ENCODE measurements around the gene RBL1.
"Not testable (repeated sequence)": the region's sequence is repeated elsewhere in the genome, so short reads cannot be mapped to it uniquely, and the experiment has no call there.

RBL1 gene

GRCh38 chr20:37095599-37096414 is at the start of gene RBL1:
Gene RBL1 (minus strand): TSS chr20:37095997. CDS start chr20:37095928, 69 bp downstream.
- DNase-seq (ENCODE audit: low spot score), result peak; percentile 89

- DNase-seq (ENCODE audit: low spot score), result no peak
Observed at GRCh38 chr20:37144856-37145404, 49.1 kb upstream of the RBL1 start.

GRCh38 chr20:37142708-37143107 is 46.9 kb upstream of the RBL1 start:
- DNase-seq (ENCODE audit: low spot score), result no peak

- no peak for DNase-seq (ENCODE audit: low spot score)
Observed at GRCh38 chr20:37137547-37137946, 41.8 kb upstream of the RBL1 start.

GRCh38 chr20:37133952-37134351 is 38.2 kb upstream of the RBL1 start:
- no peak for DNase-seq (ENCODE audit: low spot score)

- no peak for DNase-seq (ENCODE audit: low spot score)
Observed at GRCh38 chr20:37131486-37131885, 35.7 kb upstream of the RBL1 start.

- DNase-seq (ENCODE audit: low spot score), result no peak
Observed at GRCh38 chr20:37128803-37129202, 33.0 kb upstream of the RBL1 start.

- DNase-seq (ENCODE audit: low spot score), result not testable (repeated sequence)
Observed at GRCh38 chr20:37126290-37126689, 30.5 kb upstream of the RBL1 start.

GRCh38 chr20:37123441-37123840 is 27.6 kb upstream of the RBL1 start:
- no peak for DNase-seq (ENCODE audit: low spot score)

GRCh38 chr20:37120497-37120896 is 24.7 kb upstream of the RBL1 start:
- no peak for DNase-seq (ENCODE audit: low spot score)

- DNase-seq (ENCODE audit: low spot score), result no peak
Observed at GRCh38 chr20:37119356-37120036, 23.7 kb upstream of the RBL1 start.

GRCh38 chr20:37114012-37114411 is 18.2 kb upstream of the RBL1 start:
- DNase-seq (ENCODE audit: low spot score), result no peak

GRCh38 chr20:37111926-37112455 is 16.2 kb upstream of the RBL1 start:
- DNase-seq (ENCODE audit: low spot score), result no peak

- DNase-seq (ENCODE audit: low spot score), result no peak
Observed at GRCh38 chr20:37108676-37109075, 12.9 kb upstream of the RBL1 start.

GRCh38 chr20:37102571-37102970 is 6.8 kb upstream of the RBL1 start:
- DNase-seq (ENCODE audit: low spot score), result no peak

GRCh38 chr20:37096415-37097041 is 731 bp upstream of the RBL1 start:
- DNase-seq (ENCODE audit: low spot score), result no peak

- DNase-seq (ENCODE audit: low spot score), result peak; percentile 25
Observed at GRCh38 chr20:37095108-37095598, 644 bp downstream of the RBL1 start.

- DNase-seq (ENCODE audit: low spot score), result no peak
Observed at GRCh38 chr20:37090407-37090806, 5.4 kb downstream of the RBL1 start.

GRCh38 chr20:37081717-37082289 is 14.0 kb downstream of the RBL1 start:
- no peak for DNase-seq (ENCODE audit: low spot score)

- no peak for DNase-seq (ENCODE audit: low spot score)
Observed at GRCh38 chr20:37077009-37077408, 18.8 kb downstream of the RBL1 start.

GRCh38 chr20:37075932-37076685 is 19.7 kb downstream of the RBL1 start:
- peak; percentile 37 for DNase-seq (ENCODE audit: low spot score)
